Choroid plexus epithelial cell (primary cell): ENCODE results near the gene ELMO1.

Source experiments
- DNase-seq: peaks from one replicate; pipeline ENCODE4 v3.0.0-alpha.2; 2010; ENCODE audit warnings: low read depth
- H3K4me3 ChIP-seq: 2 replicates; pipeline ENCODE4 v1.5.1; 2011; ENCODE audit warnings: low read depth, mild to moderate bottlenecking, control low read depth, low read length, moderate library complexity
- TF ChIP-seq, protein P1 (sequence below): conservative IDR thresholded peaks from 2 replicates; pipeline ENCODE4 v1.5.1; 2011; ENCODE audit warnings: low read depth, mild to moderate bottlenecking, control low read depth, inconsistent platforms, low read length, moderate library complexity

Gene ELMO1

GRCh38 chr7:37448636-37449361, at the start of gene ELMO1:
TSS of gene ELMO1 (minus strand) at chr7:37448864. CDS start at chr7:37342690, 106,174 bp downstream.
- TF ChIP-seq, protein P1, sequence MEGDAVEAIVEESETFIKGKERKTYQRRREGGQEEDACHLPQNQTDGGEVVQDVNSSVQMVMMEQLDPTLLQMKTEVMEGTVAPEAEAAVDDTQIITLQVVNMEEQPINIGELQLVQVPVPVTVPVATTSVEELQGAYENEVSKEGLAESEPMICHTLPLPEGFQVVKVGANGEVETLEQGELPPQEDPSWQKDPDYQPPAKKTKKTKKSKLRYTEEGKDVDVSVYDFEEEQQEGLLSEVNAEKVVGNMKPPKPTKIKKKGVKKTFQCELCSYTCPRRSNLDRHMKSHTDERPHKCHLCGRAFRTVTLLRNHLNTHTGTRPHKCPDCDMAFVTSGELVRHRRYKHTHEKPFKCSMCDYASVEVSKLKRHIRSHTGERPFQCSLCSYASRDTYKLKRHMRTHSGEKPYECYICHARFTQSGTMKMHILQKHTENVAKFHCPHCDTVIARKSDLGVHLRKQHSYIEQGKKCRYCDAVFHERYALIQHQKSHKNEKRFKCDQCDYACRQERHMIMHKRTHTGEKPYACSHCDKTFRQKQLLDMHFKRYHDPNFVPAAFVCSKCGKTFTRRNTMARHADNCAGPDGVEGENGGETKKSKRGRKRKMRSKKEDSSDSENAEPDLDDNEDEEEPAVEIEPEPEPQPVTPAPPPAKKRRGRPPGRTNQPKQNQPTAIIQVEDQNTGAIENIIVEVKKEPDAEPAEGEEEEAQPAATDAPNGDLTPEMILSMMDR = peak; percentile 45
- DNase-seq = peak; percentile 50
- peak within 1 kb of the TSS; percentile 44 for H3K4me3 ChIP-seq

DNA sequence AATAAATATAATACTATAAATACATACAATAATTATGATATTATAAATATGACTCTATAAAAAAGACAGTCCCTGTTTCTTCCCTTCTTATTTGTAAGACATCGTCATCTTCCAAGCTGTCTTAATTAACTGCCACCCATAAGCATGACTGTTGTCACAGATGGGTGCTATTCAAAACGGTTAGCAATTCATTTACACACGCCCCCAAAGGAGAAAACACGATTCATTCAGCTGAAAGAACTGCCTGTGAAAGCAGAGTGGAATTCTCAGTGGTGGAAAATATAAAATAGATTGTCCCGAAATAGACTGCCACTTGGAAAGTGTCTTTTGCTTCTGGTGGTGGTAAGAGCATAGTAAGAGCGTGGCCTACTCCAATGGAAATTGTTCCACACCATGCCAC, 48.9 kb upstream of the ELMO1 start:
- TF ChIP-seq, protein P1 = no peak
- no peak overlapping the region for H3K4me3 ChIP-seq
- no peak for DNase-seq

DNA sequence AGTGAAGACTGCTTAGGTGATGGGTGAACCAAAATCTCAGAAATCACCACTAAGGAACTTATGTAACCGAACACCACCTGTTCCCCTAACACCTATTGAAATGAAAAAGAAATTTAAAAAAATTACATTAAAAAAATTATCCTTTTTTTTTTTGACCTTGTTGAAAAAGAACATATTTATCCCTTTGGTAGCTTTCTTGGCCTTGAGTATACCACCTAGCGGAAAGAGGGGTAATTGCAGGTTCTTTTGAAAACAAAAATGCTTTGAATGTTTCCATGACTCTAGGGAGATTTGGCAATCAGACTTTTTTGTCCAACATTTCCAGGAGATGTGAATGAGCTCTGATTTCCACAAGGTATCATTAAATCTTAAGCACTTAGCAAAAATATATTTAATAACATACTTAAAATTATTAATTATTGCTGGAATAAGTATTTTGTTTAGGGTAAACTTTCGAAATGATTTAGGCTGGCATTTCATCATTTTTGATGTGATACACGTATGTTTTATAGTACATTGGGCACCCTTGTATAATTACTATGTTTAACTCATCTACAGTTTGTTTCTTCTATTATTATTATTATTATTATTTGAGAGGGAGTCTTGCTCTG, 47.0 kb upstream of the ELMO1 start:
- DNase-seq = peak; percentile 52
- TF ChIP-seq, protein P1 = peak; percentile 66
- no peak overlapping the region for H3K4me3 ChIP-seq

DNA sequence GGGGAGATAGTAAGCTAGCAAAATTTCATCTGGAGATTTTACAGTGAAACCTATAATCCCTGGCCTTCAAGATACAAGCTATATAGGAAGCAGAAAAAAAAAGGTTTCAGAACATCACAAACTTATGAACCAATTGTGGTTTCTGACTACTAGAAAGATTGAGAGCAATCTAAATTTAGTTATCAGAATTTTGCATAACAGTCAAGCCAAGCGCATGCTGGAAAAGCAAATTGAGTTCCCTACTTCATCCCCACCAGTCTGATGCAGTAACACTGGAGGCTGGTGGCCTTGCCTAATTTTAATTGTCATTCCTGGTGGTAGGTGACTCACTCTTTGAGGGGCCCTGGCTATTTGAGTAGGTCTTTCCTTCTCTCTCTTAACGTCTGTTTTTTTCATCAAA, 46.3 kb upstream of the ELMO1 start:
- no peak for DNase-seq
- TF ChIP-seq, protein P1 = no peak
- no peak overlapping the region for H3K4me3 ChIP-seq

- DNase-seq = no peak
- TF ChIP-seq, protein P1 = no peak
- H3K4me3 ChIP-seq = no peak overlapping the region
Measured at GRCh38 chr7:37493810-37494209, 45.1 kb upstream of the ELMO1 start.

DNA sequence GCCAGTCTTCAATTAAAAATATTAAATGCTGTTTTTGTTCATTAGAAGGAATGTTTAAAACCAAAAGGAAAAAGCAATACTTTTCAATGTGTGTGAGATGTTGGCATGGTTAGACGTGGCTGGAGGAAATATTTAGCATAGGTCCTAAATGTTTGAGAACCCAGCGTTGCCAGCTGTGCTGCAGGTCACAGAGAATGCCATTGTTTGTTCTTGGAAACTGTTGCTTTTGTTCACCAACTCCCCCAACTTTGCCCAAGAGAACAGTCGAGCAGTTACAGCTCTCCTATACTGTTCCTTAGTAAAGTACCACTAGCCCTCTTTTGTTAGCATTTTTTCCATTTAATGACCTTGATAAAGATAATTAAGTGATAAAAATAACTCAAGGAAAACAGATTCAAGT, 44.5 kb upstream of the ELMO1 start:
- no peak for DNase-seq
- no peak overlapping the region for H3K4me3 ChIP-seq
- TF ChIP-seq, protein P1 = no peak
